NCI-H1436 (cell line): ENCODE results near the gene AOPEP.

Experiments
- DNase-seq: peaks from one replicate; lab custom pipeline; 2025; lab: John Stamatoyannopoulos, UW

The AOPEP gene

GRCh38 chr9:94993160-94993820, 266.8 kb downstream of the AOPEP start:
- no peak for DNase-seq

GRCh38 chr9:94993821-94994165, 267.3 kb downstream of the AOPEP start:
- DNase-seq: no peak

- no peak for DNase-seq
These were observed 268.7 kb downstream of the AOPEP start for GRCh38 chr9:94995048-94995693.

GRCh38 chr9:94996641-94997040, 270.1 kb downstream of the AOPEP start:
- no peak for DNase-seq

- no peak for DNase-seq
These were observed 271.2 kb downstream of the AOPEP start for GRCh38 chr9:94997727-94998126.

GRCh38 chr9:94999832-95000231, 273.3 kb downstream of the AOPEP start:
- no peak for DNase-seq

- DNase-seq: no peak
These were observed 274.3 kb downstream of the AOPEP start for GRCh38 chr9:95000821-95001220.

GRCh38 chr9:95001720-95002119, 275.2 kb downstream of the AOPEP start:
- no peak for DNase-seq

GRCh38 chr9:95003689-95004410, 277.4 kb downstream of the AOPEP start:
- DNase-seq: no peak

GRCh38 chr9:95004411-95005277, 278.1 kb downstream of the AOPEP start:
- peak; percentile 38 for DNase-seq

GRCh38 chr9:95005278-95006143, 279.0 kb downstream of the AOPEP start:
- DNase-seq: no peak

- no peak for DNase-seq
These were observed 280.8 kb downstream of the AOPEP start for GRCh38 chr9:95007226-95007869.

- no peak for DNase-seq
These were observed 281.8 kb downstream of the AOPEP start for GRCh38 chr9:95008151-95008771.

- no peak for DNase-seq
These were observed 283.0 kb downstream of the AOPEP start for GRCh38 chr9:95009459-95009858.

- no peak for DNase-seq
These were observed 283.9 kb downstream of the AOPEP start for GRCh38 chr9:95010431-95010838.

GRCh38 chr9:95012035-95012708, 285.7 kb downstream of the AOPEP start:
- no peak for DNase-seq

GRCh38 chr9:95012902-95013301, 286.4 kb downstream of the AOPEP start:
- DNase-seq: no peak

- no peak for DNase-seq
These were observed 288.4 kb downstream of the AOPEP start for GRCh38 chr9:95014917-95015316.

GRCh38 chr9:95015569-95015968, 289.1 kb downstream of the AOPEP start:
- no peak for DNase-seq

GRCh38 chr9:95017062-95017461, 290.6 kb downstream of the AOPEP start:
- no peak for DNase-seq
